ENCODE data around the gene TP73.

TP73 gene

DNA sequence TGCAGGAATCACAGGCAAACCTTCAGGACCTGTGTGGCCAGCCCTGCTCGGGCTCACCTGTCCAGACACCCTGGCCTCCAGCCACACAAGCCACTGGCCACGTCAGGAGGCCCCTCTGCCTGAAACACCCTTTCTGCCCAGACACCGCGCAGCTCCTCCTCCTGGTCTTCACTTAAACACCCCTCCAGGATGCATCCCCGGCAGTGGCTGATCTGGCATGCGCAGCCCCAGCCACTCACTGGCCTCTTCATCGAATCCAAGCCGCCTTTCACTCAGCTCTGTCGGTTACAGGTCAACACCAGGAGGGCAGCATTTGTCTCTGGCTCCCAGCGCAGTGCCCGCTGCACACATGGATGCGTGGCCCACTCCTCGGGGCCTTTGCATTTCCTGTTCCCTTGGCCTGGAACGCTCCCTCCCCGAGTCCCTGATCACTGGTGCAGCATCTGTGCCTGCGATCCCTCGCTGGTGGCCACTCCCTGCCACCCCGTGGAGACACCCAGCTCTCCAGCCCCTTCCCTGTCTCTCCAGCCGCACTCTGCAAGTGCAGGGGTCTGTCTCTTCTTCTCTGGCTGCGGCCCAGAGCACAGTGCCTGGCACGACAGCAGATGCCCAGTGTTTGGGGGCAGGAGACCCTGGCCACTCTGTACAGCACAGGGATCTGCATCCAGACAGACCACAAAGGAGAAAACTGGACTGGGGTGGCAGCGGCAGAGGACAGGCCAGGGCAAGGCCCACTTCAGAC, 18.1 kb upstream of the TP73 start:
- Histone ChIP-seq H3K9ac (ENCODE audit: low read depth in 1 of 2, low read length in 2 of 2) (no peak overlapping the region), H3K9me3 (ENCODE audit: control insufficient read depth in 2 of 2, low read length in 2 of 2) (no peaks in the 10 kb centered on the region), H3K4me3 (ENCODE audit: low read length in 2 of 2) (no peak overlapping the region), H3K36me3 (ENCODE audit: control insufficient read depth in 2 of 2, insufficient read depth in 2 of 2, low read length in 2 of 2) (peaks cover 59 to 66% of the 10 kb centered on the region in 2 donors), H3K27me3 (ENCODE audit: control insufficient read depth in 2 of 2, insufficient read depth in 2 of 2, low read length in 2 of 2) (no peaks in the 10 kb centered on the region), H3K4me1 (ENCODE audit: control insufficient read depth in 2 of 2, insufficient read depth in 2 of 2, low read length in 2 of 2) (no peaks in the 10 kb centered on the region), H3K27ac (ENCODE audit: low read depth in 2 of 2, low read length in 2 of 2) (no peak overlapping the region)

- Histone ChIP-seq H3K9me3 (ENCODE audit: control insufficient read depth in 2 of 2, low read length in 2 of 2) (no peaks in the 10 kb centered on the region), H3K27me3 (ENCODE audit: control insufficient read depth in 2 of 2, insufficient read depth in 2 of 2, low read length in 2 of 2) (no peaks in the 10 kb centered on the region), H3K4me3 (ENCODE audit: low read length in 2 of 2) (no peak overlapping the region), H3K27ac (ENCODE audit: low read depth in 2 of 2, low read length in 2 of 2) (no peak overlapping the region), H3K4me1 (ENCODE audit: control insufficient read depth in 2 of 2, insufficient read depth in 2 of 2, low read length in 2 of 2) (no peaks in the 10 kb centered on the region), H3K36me3 (ENCODE audit: control insufficient read depth in 2 of 2, insufficient read depth in 2 of 2, low read length in 2 of 2) (peaks cover 49 to 58% of the 10 kb centered on the region in 2 donors), H3K9ac (ENCODE audit: low read depth in 1 of 2, low read length in 2 of 2) (no peak overlapping the region)
These were observed 16.2 kb upstream of the TP73 start for GRCh38 chr1:3636080-3636479.

DNA sequence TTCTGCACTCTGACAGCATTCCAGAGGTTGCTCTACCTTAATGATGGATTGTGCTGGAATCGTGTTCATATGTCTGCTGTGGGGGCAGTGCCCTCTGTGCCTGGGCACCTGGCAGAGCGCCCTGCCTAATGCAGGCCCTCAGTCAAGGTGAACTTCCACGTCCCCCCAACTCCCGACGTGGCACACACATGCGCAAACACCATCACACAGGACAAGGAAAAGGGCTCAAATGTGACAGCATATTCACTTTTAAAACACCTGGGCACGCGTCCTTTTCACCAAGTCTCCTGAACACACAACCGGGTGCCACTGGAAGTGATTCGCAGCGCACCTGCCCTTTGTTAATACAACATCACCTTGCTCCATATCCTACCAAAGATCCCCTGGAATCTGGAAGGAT, 15.8 kb upstream of the TP73 start:
- Histone ChIP-seq H3K4me3 (ENCODE audit: low read length in 2 of 2) (no peak overlapping the region), H3K36me3 (ENCODE audit: control insufficient read depth in 2 of 2, insufficient read depth in 2 of 2, low read length in 2 of 2) (peaks cover 47 to 60% of the 10 kb centered on the region in 2 donors), H3K27me3 (ENCODE audit: control insufficient read depth in 2 of 2, insufficient read depth in 2 of 2, low read length in 2 of 2) (no peaks in the 10 kb centered on the region), H3K4me1 (ENCODE audit: control insufficient read depth in 2 of 2, insufficient read depth in 2 of 2, low read length in 2 of 2) (no peaks in the 10 kb centered on the region), H3K9me3 (ENCODE audit: control insufficient read depth in 2 of 2, low read length in 2 of 2) (no peaks in the 10 kb centered on the region), H3K27ac (ENCODE audit: low read depth in 2 of 2, low read length in 2 of 2) (no peak overlapping the region), H3K9ac (ENCODE audit: low read depth in 1 of 2, low read length in 2 of 2) (no peak overlapping the region)

- Histone ChIP-seq H3K27me3 (ENCODE audit: control insufficient read depth in 2 of 2, insufficient read depth in 2 of 2, low read length in 2 of 2) (no peaks in the 10 kb centered on the region), H3K9me3 (ENCODE audit: control insufficient read depth in 2 of 2, low read length in 2 of 2) (no peaks in the 10 kb centered on the region), H3K4me3 (ENCODE audit: low read length in 2 of 2) (no peak overlapping the region), H3K36me3 (ENCODE audit: control insufficient read depth in 2 of 2, insufficient read depth in 2 of 2, low read length in 2 of 2) (peaks cover 42 to 56% of the 10 kb centered on the region in 2 donors), H3K27ac (ENCODE audit: low read depth in 2 of 2, low read length in 2 of 2) (no peak overlapping the region), H3K4me1 (ENCODE audit: control insufficient read depth in 2 of 2, insufficient read depth in 2 of 2, low read length in 2 of 2) (no peaks in the 10 kb centered on the region), H3K9ac (ENCODE audit: low read depth in 1 of 2, low read length in 2 of 2) (no peak overlapping the region)
These were observed 14.3 kb upstream of the TP73 start for GRCh38 chr1:3638027-3638426.

- Histone ChIP-seq H3K9ac (ENCODE audit: low read depth in 1 of 2, low read length in 2 of 2) (no peak overlapping the region), H3K27ac (ENCODE audit: low read depth in 2 of 2, low read length in 2 of 2) (no peak overlapping the region), H3K4me1 (ENCODE audit: control insufficient read depth in 2 of 2, insufficient read depth in 2 of 2, low read length in 2 of 2) (no peaks in the 10 kb centered on the region), H3K9me3 (ENCODE audit: control insufficient read depth in 2 of 2, low read length in 2 of 2) (no peaks in the 10 kb centered on the region), H3K4me3 (ENCODE audit: low read length in 2 of 2) (no peak overlapping the region), H3K36me3 (ENCODE audit: control insufficient read depth in 2 of 2, insufficient read depth in 2 of 2, low read length in 2 of 2) (peaks cover 39 to 52% of the 10 kb centered on the region in 2 donors), H3K27me3 (ENCODE audit: control insufficient read depth in 2 of 2, insufficient read depth in 2 of 2, low read length in 2 of 2) (no peaks in the 10 kb centered on the region)
These were observed 13.6 kb upstream of the TP73 start for GRCh38 chr1:3638676-3639075.

GRCh38 chr1:3639397-3639911, 12.9 kb upstream of the TP73 start:
- peaks cover 32 to 47% of the 10 kb centered on the region in 2 donors for H3K36me3 ChIP-seq (ENCODE audit: control insufficient read depth in 2 of 2, insufficient read depth in 2 of 2, low read length in 2 of 2)
- no peaks in the 10 kb centered on the region for H3K4me1 ChIP-seq (ENCODE audit: control insufficient read depth in 2 of 2, insufficient read depth in 2 of 2, low read length in 2 of 2)
- H3K9me3 ChIP-seq (ENCODE audit: control insufficient read depth in 2 of 2, low read length in 2 of 2), result no peaks in the 10 kb centered on the region
- no peak overlapping the region for H3K9ac ChIP-seq (ENCODE audit: low read depth in 1 of 2, low read length in 2 of 2)
- no peak overlapping the region for H3K27ac ChIP-seq (ENCODE audit: low read depth in 2 of 2, low read length in 2 of 2)
- no peak overlapping the region for H3K4me3 ChIP-seq (ENCODE audit: low read length in 2 of 2)
- no peaks in the 10 kb centered on the region for H3K27me3 ChIP-seq (ENCODE audit: control insufficient read depth in 2 of 2, insufficient read depth in 2 of 2, low read length in 2 of 2)

GRCh38 chr1:3640121-3640837, 12.0 kb upstream of the TP73 start:
- H3K36me3 ChIP-seq (ENCODE audit: control insufficient read depth in 2 of 2, insufficient read depth in 2 of 2, low read length in 2 of 2), result peaks cover 24 to 40% of the 10 kb centered on the region in 2 donors
- H3K9ac ChIP-seq (ENCODE audit: low read depth in 1 of 2, low read length in 2 of 2), result no peak overlapping the region
- no peaks in the 10 kb centered on the region for H3K4me1 ChIP-seq (ENCODE audit: control insufficient read depth in 2 of 2, insufficient read depth in 2 of 2, low read length in 2 of 2)
- no peaks in the 10 kb centered on the region for H3K27me3 ChIP-seq (ENCODE audit: control insufficient read depth in 2 of 2, insufficient read depth in 2 of 2, low read length in 2 of 2)
- H3K27ac ChIP-seq (ENCODE audit: low read depth in 2 of 2, low read length in 2 of 2), result no peak overlapping the region
- H3K9me3 ChIP-seq (ENCODE audit: control insufficient read depth in 2 of 2, low read length in 2 of 2), result no peaks in the 10 kb centered on the region
- no peak overlapping the region for H3K4me3 ChIP-seq (ENCODE audit: low read length in 2 of 2)

DNA sequence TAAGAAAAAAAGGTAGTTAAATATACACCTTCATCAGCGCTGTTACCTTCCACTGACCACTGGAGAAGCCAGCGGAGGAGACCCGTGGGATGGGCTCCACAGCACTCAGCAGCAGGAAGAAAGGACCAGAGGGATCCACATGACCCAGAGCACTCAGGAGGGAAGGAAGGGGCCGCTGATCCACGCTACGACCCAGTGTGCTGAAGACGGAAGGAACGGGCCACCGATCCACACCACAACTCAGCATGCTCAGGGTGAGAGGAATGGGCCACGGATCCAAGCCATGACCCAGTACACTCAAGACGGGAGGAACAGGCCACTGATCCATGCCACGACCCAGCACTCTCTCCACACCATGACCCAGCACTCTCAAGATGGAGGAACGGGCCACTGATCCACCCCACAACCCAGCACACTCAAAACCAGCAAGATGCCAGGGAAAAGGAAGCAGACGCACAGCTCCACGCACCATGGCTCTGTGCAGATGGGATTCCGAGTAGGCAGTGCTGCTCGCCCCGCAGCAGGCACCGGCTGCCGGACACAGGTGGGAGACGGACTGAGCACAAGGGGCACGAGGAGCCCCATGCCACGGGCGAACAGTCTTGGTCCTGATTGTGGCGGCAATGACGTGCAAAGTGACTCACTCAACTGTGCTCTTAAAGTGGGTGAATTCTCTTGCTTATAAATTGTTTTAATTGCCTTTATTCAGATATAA, 11.1 kb upstream of the TP73 start:
- Histone ChIP-seq H3K9me3 (ENCODE audit: control insufficient read depth in 2 of 2, low read length in 2 of 2) (no peaks in the 10 kb centered on the region), H3K36me3 (ENCODE audit: control insufficient read depth in 2 of 2, insufficient read depth in 2 of 2, low read length in 2 of 2) (peaks cover 24 to 43% of the 10 kb centered on the region in 2 donors), H3K27ac (ENCODE audit: low read depth in 2 of 2, low read length in 2 of 2) (no peak overlapping the region), H3K4me3 (ENCODE audit: low read length in 2 of 2) (no peak overlapping the region), H3K27me3 (ENCODE audit: control insufficient read depth in 2 of 2, insufficient read depth in 2 of 2, low read length in 2 of 2) (no peaks in the 10 kb centered on the region), H3K9ac (ENCODE audit: low read depth in 1 of 2, low read length in 2 of 2) (no peak overlapping the region), H3K4me1 (ENCODE audit: control insufficient read depth in 2 of 2, insufficient read depth in 2 of 2, low read length in 2 of 2) (no peaks in the 10 kb centered on the region)

DNA sequence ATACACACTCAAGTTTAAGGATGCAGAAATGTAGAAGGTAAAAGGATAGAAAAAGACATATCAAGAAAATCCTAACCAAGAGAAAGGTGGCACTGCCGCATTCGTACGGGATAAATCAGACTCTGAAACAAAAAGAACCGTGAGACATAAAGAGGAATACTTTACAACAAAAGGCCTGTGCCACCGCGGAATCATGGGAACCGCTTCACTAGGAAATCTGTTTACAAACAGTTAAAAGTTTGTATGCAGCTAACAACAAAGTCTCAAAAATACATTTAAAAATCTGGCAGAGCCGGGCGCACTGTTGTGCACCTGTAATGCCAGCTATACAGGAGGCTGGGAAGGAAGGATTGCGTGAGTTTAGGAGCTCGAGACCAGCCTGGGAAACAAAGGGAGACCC, 10.5 kb upstream of the TP73 start:
- no peak overlapping the region for H3K4me3 ChIP-seq (ENCODE audit: low read length in 2 of 2)
- H3K27ac ChIP-seq (ENCODE audit: low read depth in 2 of 2, low read length in 2 of 2), result no peak overlapping the region
- H3K9me3 ChIP-seq (ENCODE audit: control insufficient read depth in 2 of 2, low read length in 2 of 2), result no peaks in the 10 kb centered on the region
- peaks cover 26 to 43% of the 10 kb centered on the region in 2 donors for H3K36me3 ChIP-seq (ENCODE audit: control insufficient read depth in 2 of 2, insufficient read depth in 2 of 2, low read length in 2 of 2)
- H3K27me3 ChIP-seq (ENCODE audit: control insufficient read depth in 2 of 2, insufficient read depth in 2 of 2, low read length in 2 of 2), result no peaks in the 10 kb centered on the region
- no peaks in the 10 kb centered on the region for H3K4me1 ChIP-seq (ENCODE audit: control insufficient read depth in 2 of 2, insufficient read depth in 2 of 2, low read length in 2 of 2)
- H3K9ac ChIP-seq (ENCODE audit: low read depth in 1 of 2, low read length in 2 of 2), result no peak overlapping the region

Data from mucosa of rectum (tissue), 2 donors.